ENCODE results near the gene DNAJB14.
"Not testable (repeated sequence)": the region's sequence is repeated elsewhere in the genome, so short reads cannot be mapped to it uniquely, and the experiment has no call there.

DNAJB14 gene

GRCh38 chr4:99946356-99947189, at the start of gene DNAJB14:
TSS of gene DNAJB14 (minus strand) at chr4:99946618. CDS start at chr4:99946571, 47 bp downstream.
- peak; percentile 73 for DNase-seq

GRCh38 chr4:99991741-99992140, 45.3 kb upstream of the DNAJB14 start:
- DNase-seq = no peak

GRCh38 chr4:99987681-99988080, 41.3 kb upstream of the DNAJB14 start:
- no peak for DNase-seq

- no peak for DNase-seq
Observed at GRCh38 chr4:99986792-99987191, 40.4 kb upstream of the DNAJB14 start.

GRCh38 chr4:99983289-99983943, 37.0 kb upstream of the DNAJB14 start:
- DNase-seq = no peak

GRCh38 chr4:99979872-99980271, 33.5 kb upstream of the DNAJB14 start:
- DNase-seq = no peak

- no peak for DNase-seq
Observed at GRCh38 chr4:99971453-99972111, 25.2 kb upstream of the DNAJB14 start.

- no peak for DNase-seq
Observed at GRCh38 chr4:99968330-99968729, 21.9 kb upstream of the DNAJB14 start.

GRCh38 chr4:99966692-99967091, 20.3 kb upstream of the DNAJB14 start:
- no peak for DNase-seq

- DNase-seq = no peak
Observed at GRCh38 chr4:99965674-99966350, 19.4 kb upstream of the DNAJB14 start.

- DNase-seq = no peak
Observed at GRCh38 chr4:99965173-99965572, 18.8 kb upstream of the DNAJB14 start.

GRCh38 chr4:99961711-99962110, 15.3 kb upstream of the DNAJB14 start:
- DNase-seq = no peak

GRCh38 chr4:99960648-99961047, 14.2 kb upstream of the DNAJB14 start:
- no peak for DNase-seq

GRCh38 chr4:99958207-99958606, 11.8 kb upstream of the DNAJB14 start:
- DNase-seq = not testable (repeated sequence)

GRCh38 chr4:99950913-99951254, 4.5 kb upstream of the DNAJB14 start:
- DNase-seq = no peak

- peak; percentile 97 for DNase-seq
Observed at GRCh38 chr4:99949999-99950912, 3.8 kb upstream of the DNAJB14 start, which contains the start of gene H2AZ1. TSS of gene H2AZ1 (minus strand) at chr4:99950275. CDS start at chr4:99950170, 105 bp downstream.

- peak; percentile 81 for DNase-seq
Observed at GRCh38 chr4:99949034-99949998, 2.9 kb upstream of the DNAJB14 start.

- DNase-seq = no peak
Observed at GRCh38 chr4:99947608-99948007, 1.2 kb upstream of the DNAJB14 start.

GRCh38 chr4:99947190-99947578, 766 bp upstream of the DNAJB14 start:
- DNase-seq = no peak

GRCh38 chr4:99945718-99946355, 581 bp downstream of the DNAJB14 start:
- no peak for DNase-seq

Measured in activated gamma-delta T cell treated with Interleukin-2 at 50 U/mL for 16 hours (primary cell).